SK-N-SH (cell line): Measurements from ENCODE around the gene ABCF3. TPM values are rescaled to one million over a fixed set of nuclear protein-coding genes. Genes with fewer than 3 reads are reported as not detected.

Source experiments
- CTCF ChIA-PET: fragments of 300-600, 350-600 bp; formaldehyde crosslinking; extraction: SDS; loops from one replicate; lab custom pipeline; 2021; lab: Yijun Ruan, JAX
- POLR2A ChIA-PET: fragments of 350-600 bp; sonication (Branson Sonifier 250); formaldehyde crosslinking; extraction: SDS; loops from one replicate; lab custom pipeline; 2020; ENCODE audit warnings: antibody characterized with exemption, inconsistent platforms; lab: Yijun Ruan, JAX
- DNase-seq: peaks from one replicate; pipeline ENCODE4 v3.0.0; 2012
- H2AFZ ChIP-seq: fragments of 200-600 bp; sonication (generic); 2 replicates; pipeline ENCODE4 v1.8.1; 2016; ENCODE audit warnings: antibody characterized with exemption, mild to moderate bottlenecking, low read depth
- H3F3A ChIP-seq: fragments of 200-600 bp; sonication (generic); replicated peaks from 2 replicates; pipeline ENCODE3; 2016; ENCODE audit warnings: antibody characterized with exemption, mild to moderate bottlenecking; ENCODE audit not compliant: insufficient read depth
- H3K27ac ChIP-seq, 2 experiments: fragments of 200-500 bp in 1 of 2; fragments of 200-600 bp in 1 of 2; sonication (Bioruptor generic) in 1 of 2; sonication (generic), shearing (Covaris generic) in 1 of 2; 2 replicates each; pipeline versions ENCODE4 v1.5.1 to v1.6.1; 2014 to 2016; ENCODE audit warnings: low read depth in 2 of 2, inconsistent platforms in 1 of 2, low read length in 1 of 2, mild to moderate bottlenecking in 1 of 2, mixed read lengths in 1 of 2
- H3K27me3 ChIP-seq: fragments of 200-600 bp; sonication (generic), shearing (Covaris generic); 2 replicates; pipeline ENCODE4 v1.6.1; 2016; ENCODE audit warnings: mixed run types; ENCODE audit not compliant: insufficient read depth
- H3K36me3 ChIP-seq, 2 experiments: fragments of 200-500 bp in 1 of 2; fragments of 200-600 bp in 1 of 2; sonication (Bioruptor generic) in 1 of 2; sonication (generic) in 1 of 2; replicated peaks in 1 of 2; 2 replicates each; pipeline versions ENCODE3 to v1.5.1; 2014 to 2016; ENCODE audit warnings: low read length in 1 of 2, mild to moderate bottlenecking in 1 of 2; ENCODE audit not compliant: insufficient read depth in 2 of 2, control insufficient read depth in 1 of 2
- H3K4me1 ChIP-seq, 2 experiments: fragments of 200-500 bp in 1 of 2; fragments of 200-600 bp in 1 of 2; sonication (Bioruptor generic) in 1 of 2; sonication (generic), shearing (Covaris generic) in 1 of 2; 2 replicates each; pipeline versions ENCODE4 v1.5.1 to v1.6.1; 2014 to 2016; ENCODE audit warnings: low read depth in 1 of 2, low read length in 1 of 2, mixed run types in 1 of 2; ENCODE audit not compliant: insufficient read depth in 2 of 2, control insufficient read depth in 1 of 2
- H3K4me2 ChIP-seq: fragments of 200-600 bp; sonication (generic), shearing (Covaris generic); 2 replicates; pipeline ENCODE4 v1.6.1; 2017; ENCODE audit warnings: mixed run types
- H3K4me3 ChIP-seq, 2 experiments: fragments of 200-500 bp in 1 of 2; fragments of 200-600 bp in 1 of 2; sonication (Bioruptor generic) in 1 of 2; sonication (generic), shearing (Covaris generic) in 1 of 2; 2 replicates each; pipeline versions ENCODE4 v1.5.1 to v1.8.1; 2014 to 2016; ENCODE audit warnings: low read depth in 2 of 2, inconsistent platforms in 1 of 2, low read length in 1 of 2, mild to moderate bottlenecking in 1 of 2, mixed read lengths in 1 of 2, moderate library complexity in 1 of 2
- H3K79me2 ChIP-seq: fragments of 200-600 bp; sonication (generic); 2 replicates; pipeline ENCODE4 v1.8.1; 2017; ENCODE audit warnings: mild to moderate bottlenecking; ENCODE audit not compliant: insufficient read depth
- H3K9ac ChIP-seq: fragments of 200-600 bp; sonication (generic); 2 replicates; pipeline ENCODE4 v1.6.1; 2017; ENCODE audit warnings: mixed run types
- H3K9me2 ChIP-seq: fragments of 200-600 bp; sonication (generic); 2 replicates; pipeline ENCODE4 v1.6.1; 2017; ENCODE audit warnings: mixed run types
- H3K9me3 ChIP-seq: fragments of 200-600 bp; sonication (generic); 2 replicates; pipeline ENCODE4 v1.6.1; 2017; ENCODE audit warnings: mixed run types, mild to moderate bottlenecking, moderate library complexity
- H4K20me1 ChIP-seq: fragments of 200-600 bp; sonication (generic); 2 replicates; pipeline ENCODE4 v1.6.1; 2017; ENCODE audit warnings: mild to moderate bottlenecking, mixed run types; ENCODE audit not compliant: insufficient read depth
- ELF1 ChIP-seq: IDR thresholded peaks from 2 replicates; pipeline ENCODE4 v1.4.0; 2012
- EP300 ChIP-seq, 2 experiments: IDR thresholded peaks; 2 replicates each; pipeline versions ENCODE4 v1.4.0 to v1.6.1; 2012; ENCODE audit warnings: borderline replicate concordance in 1 of 2, low read depth in 1 of 2, low read length in 1 of 2
- FOSL2 ChIP-seq: IDR thresholded peaks from 2 replicates; pipeline ENCODE4 v1.4.0; 2012; ENCODE audit warnings: low read depth, mild to moderate bottlenecking, moderate library complexity, borderline replicate concordance
- FOXJ3 ChIP-seq: sonication (generic); formaldehyde crosslinking; IDR thresholded peaks from 2 replicates; pipeline ENCODE4 v1.5.1; 2020; ENCODE audit warnings: mild to moderate bottlenecking, missing genetic modification reagents
- GATA2 ChIP-seq: sonication (generic); formaldehyde crosslinking; IDR thresholded peaks from 2 replicates; pipeline ENCODE4 v1.5.0; 2020; ENCODE audit warnings: mild to moderate bottlenecking, missing genetic modification reagents
- JUND ChIP-seq: IDR thresholded peaks from 2 replicates; pipeline ENCODE4 v1.4.0; 2012
- MXI1 ChIP-seq: IDR thresholded peaks from 2 replicates; pipeline ENCODE4 v1.6.1; 2012; ENCODE audit warnings: mild to moderate bottlenecking, low read depth, low read length, improper control_type of control experiment
- NRF1 ChIP-seq: IDR thresholded peaks from 2 replicates; pipeline ENCODE4 v1.6.1; 2012; ENCODE audit warnings: low read depth, mild to moderate bottlenecking, low read length
- RAD21 ChIP-seq: IDR thresholded peaks from 2 replicates; pipeline ENCODE4 v1.6.1; 2012; ENCODE audit warnings: mild to moderate bottlenecking, low read length
- RCOR1 ChIP-seq: fragments of 150-350 bp; IDR thresholded peaks from 2 replicates; pipeline ENCODE4 v1.6.1; 2017; ENCODE audit warnings: antibody characterized with exemption, low read length
- RFX5 ChIP-seq: IDR thresholded peaks from 2 replicates; pipeline ENCODE4 v1.6.1; 2012; ENCODE audit warnings: mild to moderate bottlenecking, improper control_type of control experiment, low read length
- TAF1 ChIP-seq: IDR thresholded peaks from 2 replicates; pipeline ENCODE4 v1.6.1; 2012; ENCODE audit warnings: low read depth, mild to moderate bottlenecking, low read length, moderate library complexity, borderline replicate concordance
- TEAD4 ChIP-seq: IDR thresholded peaks from 2 replicates; pipeline ENCODE4 v1.4.0; 2012; ENCODE audit warnings: mild to moderate bottlenecking, borderline replicate concordance; ENCODE audit not compliant: insufficient read depth
- WGBS: methylation state at CpG from one replicate; pipeline ENCODE4 v1.1.6; 2017; ENCODE audit warnings: low lambda C conversion rate; 5-methylcytosine and 5-hydroxymethylcytosine counted together
- polyA plus RNA-seq, 3 experiments: library from polyadenylated mRNA; depleted of rRNA; stranded (reverse); fragments of >200 nt; gene quantifications; 2 replicates each; pipeline ENCODE4 v1.2.3, GENCODE V29; 2012
- TF ChIP-seq, protein P1 (sequence below): IDR thresholded peaks from 2 replicates; pipeline ENCODE4; 2012
- TF ChIP-seq, protein P2 (sequence below): IDR thresholded peaks from 2 replicates; pipeline ENCODE4 v1.4.0; 2012; ENCODE audit warnings: low read depth, borderline replicate concordance
- TF ChIP-seq, protein P3 (sequence below): IDR thresholded peaks from 2 replicates; pipeline ENCODE4 v1.4.0; 2012; ENCODE audit warnings: low read depth, borderline replicate concordance

The ABCF3 gene
- polyA plus RNA-seq, 1 of the 3 experiments (the other 2 are of a cell fraction): 55.6 TPM

DNA sequence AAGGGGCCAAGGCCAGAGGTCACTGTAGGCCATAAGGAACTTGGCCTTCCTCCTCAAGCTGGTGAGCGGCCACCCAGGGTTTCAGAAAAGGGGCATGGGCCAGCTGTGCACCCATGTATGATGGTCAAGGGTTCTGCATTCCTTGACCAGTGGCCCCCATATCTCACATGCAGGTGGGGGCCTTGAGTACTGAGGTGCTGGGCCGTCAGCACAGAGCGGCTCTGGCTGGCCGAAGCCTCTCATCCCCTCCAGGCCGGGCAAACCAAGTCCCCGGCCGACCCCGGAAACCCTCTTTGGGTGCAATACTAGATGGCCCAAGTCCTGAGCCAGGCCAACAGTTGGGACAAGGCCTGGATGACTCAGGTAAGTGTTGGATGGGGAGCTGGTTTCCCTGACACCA is 53.2 kb downstream of the ABCF3 start:
- no peaks in the 10 kb centered on the region for H3K9me3 ChIP-seq
- H3F3A ChIP-seq: no peaks in the 10 kb centered on the region
- H3K4me2 ChIP-seq: no peak overlapping the region
- TF ChIP-seq FOSL2 (no peak), JUND (no peak), RCOR1 (no peak), ELF1 (no peak), GATA2 (CRISPR knock-in tag) (no peak), FOXJ3 (no peak), TAF1 (no peak), TEAD4 (no peak), EP300 (IDR thresholded peaks at IDR 0.05; ENCODE audit: borderline replicate concordance in 1 of 2, low read depth in 1 of 2, low read length in 1 of 2) (no peak), RFX5 (no peak), NRF1 (no peak), MXI1 (no peak), RAD21 (no peak)
- TF ChIP-seq, protein P1, sequence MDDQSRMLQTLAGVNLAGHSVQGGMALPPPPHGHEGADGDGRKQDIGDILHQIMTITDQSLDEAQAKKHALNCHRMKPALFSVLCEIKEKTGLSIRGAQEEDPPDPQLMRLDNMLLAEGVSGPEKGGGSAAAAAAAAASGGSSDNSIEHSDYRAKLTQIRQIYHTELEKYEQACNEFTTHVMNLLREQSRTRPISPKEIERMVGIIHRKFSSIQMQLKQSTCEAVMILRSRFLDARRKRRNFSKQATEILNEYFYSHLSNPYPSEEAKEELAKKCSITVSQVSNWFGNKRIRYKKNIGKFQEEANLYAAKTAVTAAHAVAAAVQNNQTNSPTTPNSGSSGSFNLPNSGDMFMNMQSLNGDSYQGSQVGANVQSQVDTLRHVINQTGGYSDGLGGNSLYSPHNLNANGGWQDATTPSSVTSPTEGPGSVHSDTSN: no peak
- TF ChIP-seq, protein P2, sequence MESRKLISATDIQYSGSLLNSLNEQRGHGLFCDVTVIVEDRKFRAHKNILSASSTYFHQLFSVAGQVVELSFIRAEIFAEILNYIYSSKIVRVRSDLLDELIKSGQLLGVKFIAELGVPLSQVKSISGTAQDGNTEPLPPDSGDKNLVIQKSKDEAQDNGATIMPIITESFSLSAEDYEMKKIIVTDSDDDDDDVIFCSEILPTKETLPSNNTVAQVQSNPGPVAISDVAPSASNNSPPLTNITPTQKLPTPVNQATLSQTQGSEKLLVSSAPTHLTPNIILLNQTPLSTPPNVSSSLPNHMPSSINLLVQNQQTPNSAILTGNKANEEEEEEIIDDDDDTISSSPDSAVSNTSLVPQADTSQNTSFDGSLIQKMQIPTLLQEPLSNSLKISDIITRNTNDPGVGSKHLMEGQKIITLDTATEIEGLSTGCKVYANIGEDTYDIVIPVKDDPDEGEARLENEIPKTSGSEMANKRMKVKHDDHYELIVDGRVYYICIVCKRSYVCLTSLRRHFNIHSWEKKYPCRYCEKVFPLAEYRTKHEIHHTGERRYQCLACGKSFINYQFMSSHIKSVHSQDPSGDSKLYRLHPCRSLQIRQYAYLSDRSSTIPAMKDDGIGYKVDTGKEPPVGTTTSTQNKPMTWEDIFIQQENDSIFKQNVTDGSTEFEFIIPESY: no peak
- TF ChIP-seq, protein P3, sequence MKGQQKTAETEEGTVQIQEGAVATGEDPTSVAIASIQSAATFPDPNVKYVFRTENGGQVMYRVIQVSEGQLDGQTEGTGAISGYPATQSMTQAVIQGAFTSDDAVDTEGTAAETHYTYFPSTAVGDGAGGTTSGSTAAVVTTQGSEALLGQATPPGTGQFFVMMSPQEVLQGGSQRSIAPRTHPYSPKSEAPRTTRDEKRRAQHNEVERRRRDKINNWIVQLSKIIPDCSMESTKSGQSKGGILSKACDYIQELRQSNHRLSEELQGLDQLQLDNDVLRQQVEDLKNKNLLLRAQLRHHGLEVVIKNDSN: no peak
- H4K20me1 ChIP-seq: 0 out of 2 replicates have a peak, but pooled peaks cover 11% of the 10 kb centered on the region
- H3K9ac ChIP-seq: no peak overlapping the region
- H3K36me3 ChIP-seq: peaks cover 3 to 22% of the 10 kb centered on the region in 2 experiments
- WGBS: 100% methylated on average over 2 of the region's 8 CpGs
- no peaks in the 10 kb centered on the region for H3K27me3 ChIP-seq
- no peak overlapping the region for H2AFZ ChIP-seq
- H3K9me2 ChIP-seq: no peaks in the 10 kb centered on the region
- no peak overlapping the region for H3K4me3 ChIP-seq
- POLR2A ChIA-PET: no interaction called here
- no peak for DNase-seq
- no peaks in the 10 kb centered on the region for H3K79me2 ChIP-seq
- H3K4me1 ChIP-seq: peaks cover 0 to 5% of the 10 kb centered on the region in 2 experiments; a peak in 1 of 4 replicates
- no peak overlapping the region for H3K27ac ChIP-seq
- CTCF ChIA-PET: interaction anchor here (0.6 to 3.5 kb wide), 4 partner anchors 11 to 1061 kb away, joined by 3 to 25 read pairs (median 7); partner anchors contain the start of genes EEF1AKMT4 and VWA5B2
